ENCODE data around the gene CABLES1. TPM values are rescaled to one million over a fixed set of nuclear protein-coding genes. Genes with fewer than 3 reads are reported as not detected.
"Not testable (repeated sequence)": the region's sequence is repeated elsewhere in the genome, so short reads cannot be mapped to it uniquely, and the experiment has no call there.

CABLES1 gene
- total RNA-seq, 4 donors from 2014 or later = 4.0 to 24.0 (median 10.2) TPM

DNA sequence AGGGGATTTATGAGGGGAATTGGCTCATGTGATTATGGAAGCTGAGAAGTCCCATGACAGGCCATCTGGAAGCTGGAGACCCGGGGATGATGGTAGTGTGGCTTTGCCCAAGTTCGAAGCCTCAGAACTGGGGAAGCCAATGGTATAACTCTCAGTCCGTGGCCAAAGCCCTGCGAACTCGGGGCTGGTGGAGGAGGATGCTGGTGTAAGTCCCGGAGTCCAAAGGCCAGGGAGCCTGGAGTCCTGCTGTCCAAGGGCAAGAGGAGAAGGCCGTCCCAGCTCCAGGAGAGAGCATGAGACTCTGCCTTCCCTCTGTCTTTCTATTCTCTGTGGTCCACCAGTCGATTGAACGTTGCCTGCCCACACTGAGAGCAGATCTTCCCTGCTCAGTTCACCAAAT is 43.2 kb upstream of the CABLES1 start:
- no peaks in the 10 kb centered on the region for H3K4me1 ChIP-seq
- no peak for TF ChIP-seq EP300 (IDR thresholded peaks at IDR 0.05)
- no peak for TF ChIP-seq POLR2A (IDR thresholded peaks at IDR 0.05)
- TF ChIP-seq POLR2AphosphoS5 (IDR thresholded peaks at IDR 0.05) = no peak
- TF ChIP-seq, protein P1, sequence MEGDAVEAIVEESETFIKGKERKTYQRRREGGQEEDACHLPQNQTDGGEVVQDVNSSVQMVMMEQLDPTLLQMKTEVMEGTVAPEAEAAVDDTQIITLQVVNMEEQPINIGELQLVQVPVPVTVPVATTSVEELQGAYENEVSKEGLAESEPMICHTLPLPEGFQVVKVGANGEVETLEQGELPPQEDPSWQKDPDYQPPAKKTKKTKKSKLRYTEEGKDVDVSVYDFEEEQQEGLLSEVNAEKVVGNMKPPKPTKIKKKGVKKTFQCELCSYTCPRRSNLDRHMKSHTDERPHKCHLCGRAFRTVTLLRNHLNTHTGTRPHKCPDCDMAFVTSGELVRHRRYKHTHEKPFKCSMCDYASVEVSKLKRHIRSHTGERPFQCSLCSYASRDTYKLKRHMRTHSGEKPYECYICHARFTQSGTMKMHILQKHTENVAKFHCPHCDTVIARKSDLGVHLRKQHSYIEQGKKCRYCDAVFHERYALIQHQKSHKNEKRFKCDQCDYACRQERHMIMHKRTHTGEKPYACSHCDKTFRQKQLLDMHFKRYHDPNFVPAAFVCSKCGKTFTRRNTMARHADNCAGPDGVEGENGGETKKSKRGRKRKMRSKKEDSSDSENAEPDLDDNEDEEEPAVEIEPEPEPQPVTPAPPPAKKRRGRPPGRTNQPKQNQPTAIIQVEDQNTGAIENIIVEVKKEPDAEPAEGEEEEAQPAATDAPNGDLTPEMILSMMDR (IDR thresholded peaks at IDR 0.05) = no peak
- peaks cover 28% of the 10 kb centered on the region for H3K27me3 ChIP-seq
- H3K4me3 ChIP-seq = no peak overlapping the region
- H3K36me3 ChIP-seq = no peaks in the 10 kb centered on the region
- 92 to 100% methylated on average over 2 of the region's 9 CpGs for WGBS, 2 donors (ENCODE audit: low coverage in 1 of 2)
- ATAC-seq = no peak
- H3K27ac ChIP-seq = no peak overlapping the region
- no peaks in the 10 kb centered on the region for H3K9me3 ChIP-seq

DNA sequence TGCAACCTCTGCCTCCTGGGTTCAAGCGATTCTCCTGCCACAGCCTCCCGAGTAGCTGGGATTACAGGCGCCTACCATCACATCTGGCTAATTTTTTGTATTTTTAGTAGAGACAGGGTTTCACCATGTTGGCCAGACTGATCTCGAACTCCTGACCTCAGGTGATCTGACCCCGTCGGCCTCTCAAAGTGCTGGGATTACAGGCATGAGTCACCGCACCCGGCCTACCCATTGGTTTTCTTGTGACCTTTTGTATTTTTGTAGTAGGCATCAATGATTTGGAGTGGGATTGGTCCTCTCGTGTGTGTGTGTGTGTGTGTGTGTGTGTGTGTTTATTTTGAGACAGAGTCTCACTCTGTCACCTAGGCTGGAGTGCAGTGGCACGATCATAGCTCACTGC is 42.2 kb upstream of the CABLES1 start:
- not testable (repeated sequence) for H3K4me3 ChIP-seq, H3K4me1 ChIP-seq, ATAC-seq, H3K27ac ChIP-seq, H3K36me3 ChIP-seq, H3K9me3 ChIP-seq
- WGBS, 2 donors (ENCODE audit: low coverage in 1 of 2) = 82 to 100% methylated on average over 3 to 9 of the region's 10 CpGs
- H3K27me3 ChIP-seq = peaks cover 28% of the 10 kb centered on the region

DNA sequence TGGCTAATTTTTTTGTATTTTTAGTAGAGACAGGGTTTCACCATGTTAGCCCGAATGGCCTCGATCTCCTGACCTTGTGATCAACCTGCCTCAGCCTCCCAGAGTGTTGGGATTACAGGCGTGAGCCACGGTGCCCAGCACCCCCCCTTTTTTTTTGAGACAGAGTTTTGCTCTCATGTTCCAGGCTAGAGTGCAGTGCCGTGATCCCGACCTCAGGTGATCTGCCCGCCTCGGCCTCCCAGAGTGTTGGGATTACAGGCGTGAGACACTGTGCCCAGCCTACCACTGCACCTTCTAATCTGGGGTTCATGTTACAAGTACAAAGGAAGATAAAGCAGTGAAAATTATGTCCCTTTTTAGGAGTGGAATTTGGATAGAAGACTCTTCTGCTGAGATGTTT is 41.5 kb upstream of the CABLES1 start:
- Histone ChIP-seq H3K4me1 (no peaks in the 10 kb centered on the region), H3K27ac (no peak overlapping the region), H3K36me3 (no peaks in the 10 kb centered on the region), H3K27me3 (peaks cover 28% of the 10 kb centered on the region), H3K4me3 (no peak overlapping the region), H3K9me3 (no peaks in the 10 kb centered on the region)
- ATAC-seq = no peak
- WGBS, 2 donors (ENCODE audit: low coverage in 1 of 2) = 100% methylated on average over 3 of the region's 9 CpGs; no CpG with 5 or more reads in 1 of the 2 donors
- TF ChIP-seq, protein P1 (IDR thresholded peaks at IDR 0.05) = no peak
- TF ChIP-seq EP300 (IDR thresholded peaks at IDR 0.05) = no peak
- no peak for TF ChIP-seq POLR2A (IDR thresholded peaks at IDR 0.05)
- TF ChIP-seq POLR2AphosphoS5 (IDR thresholded peaks at IDR 0.05) = no peak

DNA sequence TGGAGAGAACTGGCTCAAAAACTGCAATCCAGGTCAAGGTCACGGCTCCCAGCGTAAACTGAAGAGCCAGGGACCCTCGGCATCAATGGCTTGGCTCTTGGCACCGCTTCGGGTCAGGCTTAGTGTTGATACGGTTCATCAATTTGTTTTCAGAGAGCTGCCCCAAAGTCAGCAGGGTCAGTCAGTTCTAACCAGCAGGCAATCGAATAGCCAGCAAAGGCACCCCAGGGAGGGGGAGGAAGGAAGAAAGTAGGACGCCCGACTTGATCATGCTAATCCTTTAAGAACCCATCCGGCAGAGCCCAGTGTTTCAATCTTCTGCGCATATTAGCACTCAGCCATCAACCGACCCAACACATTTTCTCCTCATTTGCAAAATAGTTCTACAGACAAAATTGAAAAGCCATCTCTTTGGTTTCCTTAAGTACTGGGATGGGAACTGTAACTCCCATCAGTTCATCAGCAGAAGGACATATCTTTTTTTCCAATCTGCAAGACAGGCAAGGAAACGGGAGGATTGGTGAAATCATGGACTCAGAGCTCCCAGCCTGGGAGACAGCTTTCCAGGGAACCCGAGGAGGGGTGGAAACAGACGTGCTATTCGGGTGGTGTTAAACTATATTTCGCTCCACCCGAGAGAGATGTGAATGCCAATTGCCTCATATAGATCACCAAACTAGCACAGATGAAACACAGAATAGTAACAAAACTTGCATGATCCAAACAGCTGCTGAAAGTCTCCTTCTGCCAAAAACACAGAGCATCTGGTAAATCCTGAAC is 40.7 kb upstream of the CABLES1 start:
- no peak overlapping the region for H3K4me3 ChIP-seq
- peaks cover 28% of the 10 kb centered on the region for H3K27me3 ChIP-seq
- ATAC-seq = no peak
- H3K36me3 ChIP-seq = no peaks in the 10 kb centered on the region
- 22 to 27% methylated on average over 12 to 18 of the region's 18 CpGs for WGBS, 2 donors (ENCODE audit: low coverage in 1 of 2)
- H3K9me3 ChIP-seq = no peaks in the 10 kb centered on the region
- no peak overlapping the region for H3K27ac ChIP-seq
- TF ChIP-seq, protein P1 (IDR thresholded peaks at IDR 0.05) = no peak
- TF ChIP-seq POLR2AphosphoS5 (IDR thresholded peaks at IDR 0.05) (no peak), EP300 (IDR thresholded peaks at IDR 0.05) (no peak), POLR2A (IDR thresholded peaks at IDR 0.05) (no peak)
- no peaks in the 10 kb centered on the region for H3K4me1 ChIP-seq

DNA sequence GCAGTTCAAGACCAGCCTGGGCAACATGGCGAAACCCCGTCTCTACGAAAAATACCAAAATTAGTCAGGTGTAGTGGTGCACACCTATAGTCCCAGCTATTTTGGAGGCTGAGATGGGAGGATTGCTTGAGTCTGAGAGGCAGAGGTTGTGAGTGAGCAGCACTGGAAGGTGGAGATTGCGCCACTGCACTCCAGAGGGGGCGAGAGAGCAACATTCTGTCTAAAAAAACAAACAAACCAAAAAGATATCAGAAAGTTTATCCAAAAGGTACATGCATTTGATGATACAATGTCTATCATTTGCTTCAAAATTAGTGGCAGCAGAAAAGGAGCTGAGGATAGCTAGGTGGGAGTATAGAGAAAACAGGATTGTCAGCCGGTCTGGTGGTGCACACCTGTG is 39.8 kb upstream of the CABLES1 start:
- Histone ChIP-seq H3K4me1 (no peaks in the 10 kb centered on the region), H3K27ac (no peak overlapping the region), H3K4me3 (no peak overlapping the region), H3K36me3 (no peaks in the 10 kb centered on the region), H3K9me3 (no peaks in the 10 kb centered on the region), H3K27me3 (peaks cover 28% of the 10 kb centered on the region)
- 71 to 81% methylated on average over 2 to 5 of the region's 6 CpGs for WGBS, 2 donors (ENCODE audit: low coverage in 1 of 2)
- TF ChIP-seq, protein P1 (IDR thresholded peaks at IDR 0.05) = no peak
- TF ChIP-seq POLR2A (IDR thresholded peaks at IDR 0.05) (no peak), EP300 (IDR thresholded peaks at IDR 0.05) (no peak), POLR2AphosphoS5 (IDR thresholded peaks at IDR 0.05) (no peak)
- no peak for ATAC-seq

DNA sequence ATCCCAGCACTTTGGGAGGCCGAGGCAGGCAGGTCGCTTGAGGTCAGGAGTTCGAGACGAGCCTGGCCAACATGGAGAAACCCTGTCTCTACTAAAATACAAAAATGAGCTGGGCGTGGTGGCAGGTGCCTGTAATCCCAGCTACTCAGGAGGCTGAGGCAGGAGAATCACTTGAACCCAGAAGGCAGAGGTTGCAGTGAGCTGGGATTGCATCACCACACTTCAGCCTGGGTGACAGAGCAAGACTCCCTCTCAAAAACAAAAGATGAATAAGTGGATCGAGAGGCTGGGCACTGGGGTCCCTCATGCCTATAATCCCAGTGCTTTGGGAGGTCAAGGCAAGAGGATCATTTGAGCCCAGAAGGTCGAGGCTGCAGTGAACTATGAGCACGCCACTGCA is 38.3 kb upstream of the CABLES1 start:
- not testable (repeated sequence) for H3K27ac ChIP-seq, ATAC-seq, H3K4me3 ChIP-seq, H3K4me1 ChIP-seq, H3K9me3 ChIP-seq, H3K36me3 ChIP-seq
- 91 to 96% methylated on average over 5 to 7 of the region's 8 CpGs for WGBS, 2 donors (ENCODE audit: low coverage in 1 of 2)
- peaks cover 28% of the 10 kb centered on the region for H3K27me3 ChIP-seq

Measured in gastroesophageal sphincter (tissue), 4 donors.